Caco-2 (cell line): Measurements from ENCODE around the gene RAB9A. TPM values are rescaled to one million over a fixed set of nuclear protein-coding genes. Genes with fewer than 3 reads are reported as not detected.
A peak's percentile ranks its signal among the peaks of the same experiment; 100 is the strongest.
"Not testable (repeated sequence)": the region's sequence is repeated elsewhere in the genome, so short reads cannot be mapped to it uniquely, and the experiment has no call there.

Source experiments
- BruUV-seq: library from RNA; stranded (reverse); fragments of 400-500 nt; replicated peaks from 2 replicates; lab custom pipeline; 2021; lab: Mats Ljungman, UMichigan
- CTCF ChIA-PET: fragments of 300-600 bp; sonication (Branson Sonifier 250); formaldehyde crosslinking; loops from one replicate; lab custom pipeline; 2022; ENCODE audit warnings: antibody characterized with exemption; lab: Charles Lee
- POLR2A ChIA-PET: fragments of 300-600 bp; sonication (Branson Sonifier 250); formaldehyde crosslinking; loops from one replicate; lab custom pipeline; 2022; ENCODE audit warnings: antibody characterized with exemption; lab: Charles Lee
- DNase-seq, 2 experiments: peaks; one replicate each; pipeline versions ENCODE4 v3.0.0 to v3.0.0-alpha.2; 2020 to 2022
- H3K27me3 ChIP-seq: replicated peaks from 2 replicates; pipeline ENCODE4 v1.6.0; 2011; ENCODE audit warnings: low read length; ENCODE audit not compliant: control insufficient read depth, insufficient read depth
- H3K36me3 ChIP-seq: 2 replicates; pipeline ENCODE4 v1.5.1; 2011; ENCODE audit warnings: low read length; ENCODE audit not compliant: control insufficient read depth, insufficient read depth
- H3K4me1 ChIP-seq: fragments of 250-450 bp; sonication (Bioruptor Pico); 2 replicates; pipeline ENCODE4 v1.5.1; 2020; ENCODE audit warnings: mild to moderate bottlenecking
- H3K4me3 ChIP-seq: 2 replicates; pipeline ENCODE4 v1.5.1; 2011; ENCODE audit warnings: low read depth, mild to moderate bottlenecking, control low read depth, low read length
- H3K9me3 ChIP-seq: fragments of 250-450 bp; sonication (Bioruptor Pico); 2 replicates; pipeline ENCODE4 v1.5.1; 2020; ENCODE audit warnings: mild to moderate bottlenecking, moderate library complexity
- H3K27ac Mint-ChIP-seq: one replicate; pipeline ENCODE4 v1.8.0; 2022; ENCODE audit warnings: mixed read lengths; ENCODE audit not compliant: unreplicated experiment
- H3K27me3 Mint-ChIP-seq: one replicate; pipeline ENCODE4 v1.8.0; 2022; ENCODE audit warnings: mixed read lengths; ENCODE audit not compliant: insufficient read depth, unreplicated experiment
- H3K36me3 Mint-ChIP-seq: one replicate; pipeline ENCODE4 v1.8.0; 2022; ENCODE audit warnings: mild to moderate bottlenecking, mixed read lengths; ENCODE audit not compliant: insufficient read depth, unreplicated experiment
- H3K4me1 Mint-ChIP-seq: one replicate; pipeline ENCODE4 v1.8.0; 2022; ENCODE audit warnings: low read depth, mixed read lengths; ENCODE audit not compliant: unreplicated experiment
- H3K4me3 Mint-ChIP-seq: one replicate; pipeline ENCODE4 v1.8.0; 2022; ENCODE audit warnings: mild to moderate bottlenecking, moderate library complexity, mixed read lengths; ENCODE audit not compliant: unreplicated experiment
- H3K9me3 Mint-ChIP-seq: one replicate; pipeline ENCODE4 v1.8.0; 2022; ENCODE audit warnings: mixed read lengths; ENCODE audit not compliant: unreplicated experiment
- CTCF ChIP-seq, 2 experiments: fragments of 200-600 bp in 1 of 2; IDR thresholded peaks; 1 replicate in 1 of 2; 2 replicates in 1 of 2; pipeline versions ENCODE4 v1.5.1 to v1.8.0; 2011 to 2022; ENCODE audit warnings: antibody characterized with exemption in 1 of 2, control low read depth in 1 of 2, inconsistent platforms in 1 of 2, low read depth in 1 of 2, low read length in 1 of 2, mild to moderate bottlenecking in 1 of 2, moderate library complexity in 1 of 2; ENCODE audit not compliant: insufficient read depth in 1 of 2, severe bottlenecking in 1 of 2, unreplicated experiment in 1 of 2
- intact Hi-C: fragments of 100-400 bp; cut with micrococcal nuclease; formaldehyde crosslinking; loops from one replicate; pipeline ENCODE4 v1.10.0; 2022; ENCODE audit not compliant: unreplicated experiment
- total RNA-seq: library from RNA; stranded (reverse); gene quantifications from 2 replicates; pipeline ENCODE4 v1.2.3, GENCODE V29; 2022

RAB9A gene
- total RNA-seq, 1 experiment from 2014 or later: 22.9 TPM

GRCh38 chrX:13670197-13670596, 18.7 kb upstream of the RAB9A start:
- no peak for TF ChIP-seq CTCF (IDR thresholded peaks at IDR 0.05; ENCODE audit: insufficient read depth in 1 of 2, low read depth in 1 of 2, low read length in 1 of 2, severe bottlenecking in 1 of 2, unreplicated experiment in 1 of 2)
- DNase-seq: no peak
- peak overlapping the region; percentile 55 for H3K4me3 Mint-ChIP-seq
- H3K36me3 Mint-ChIP-seq: peaks cover 7% of the 10 kb centered on the region
- no peak overlapping the region for H3K27ac Mint-ChIP-seq
- H3K27me3 ChIP-seq: no peaks in the 10 kb centered on the region
- BruUV-seq: no TSS peak
- ChIA-PET CTCF (no interaction called here), POLR2A (no interaction called here)
- peaks cover 7% of the 10 kb centered on the region for H3K4me1 Mint-ChIP-seq
- H3K9me3 ChIP-seq: no peaks in the 10 kb centered on the region
- peaks cover 20% of the 10 kb centered on the region for H3K4me1 ChIP-seq
- H3K27me3 Mint-ChIP-seq: no peaks in the 10 kb centered on the region
- H3K9me3 Mint-ChIP-seq: peaks cover 9% of the 10 kb centered on the region
- no peak overlapping the region for H3K4me3 ChIP-seq
- intact Hi-C loops: no loop called here
- H3K36me3 ChIP-seq: no peaks in the 10 kb centered on the region

GRCh38 chrX:13673016-13673415, 15.9 kb upstream of the RAB9A start:
- Mint-ChIP-seq H3K4me3 (no peak overlapping the region), H3K27ac (no peak overlapping the region), H3K4me1 (peaks cover 7% of the 10 kb centered on the region), H3K9me3 (peaks cover 9% of the 10 kb centered on the region), H3K36me3 (peaks cover 7% of the 10 kb centered on the region), H3K27me3 (no peaks in the 10 kb centered on the region)
- ChIA-PET CTCF (no interaction called here), POLR2A (no interaction called here)
- no peak for DNase-seq
- Histone ChIP-seq H3K9me3 (no peaks in the 10 kb centered on the region), H3K4me1 (peaks cover 16% of the 10 kb centered on the region), H3K36me3 (no peaks in the 10 kb centered on the region), H3K27me3 (no peaks in the 10 kb centered on the region), H3K4me3 (no peak overlapping the region)
- BruUV-seq: no TSS peak
- no peak for TF ChIP-seq CTCF (IDR thresholded peaks at IDR 0.05; ENCODE audit: insufficient read depth in 1 of 2, low read depth in 1 of 2, low read length in 1 of 2, severe bottlenecking in 1 of 2, unreplicated experiment in 1 of 2)
- intact Hi-C loops: no loop called here

- no peak overlapping the region for H3K4me3 Mint-ChIP-seq
- DNase-seq: no peak
- no peak for TF ChIP-seq CTCF (IDR thresholded peaks at IDR 0.05; ENCODE audit: insufficient read depth in 1 of 2, low read depth in 1 of 2, low read length in 1 of 2, severe bottlenecking in 1 of 2, unreplicated experiment in 1 of 2)
- H3K4me1 Mint-ChIP-seq: no peaks in the 10 kb centered on the region
- no peaks in the 10 kb centered on the region for H3K36me3 Mint-ChIP-seq
- CTCF ChIA-PET: no interaction called here
- no peaks in the 10 kb centered on the region for H3K36me3 ChIP-seq
- no peak overlapping the region for H3K27ac Mint-ChIP-seq
- no TSS peak for BruUV-seq
- H3K27me3 ChIP-seq: no peaks in the 10 kb centered on the region
- H3K4me3 ChIP-seq: no peak overlapping the region
- intact Hi-C loops: no loop called here
- H3K4me1 ChIP-seq: no peaks in the 10 kb centered on the region
- no peaks in the 10 kb centered on the region for H3K27me3 Mint-ChIP-seq
- no peaks in the 10 kb centered on the region for H3K9me3 ChIP-seq
- H3K9me3 Mint-ChIP-seq: no peaks in the 10 kb centered on the region
- POLR2A ChIA-PET: no interaction called here
These were observed 12.0 kb upstream of the RAB9A start for GRCh38 chrX:13676885-13677284.

GRCh38 chrX:13679700-13680099, 9.2 kb upstream of the RAB9A start:
- H3K9me3 Mint-ChIP-seq, POLR2A ChIA-PET, H3K4me3 ChIP-seq, H3K27ac Mint-ChIP-seq, H3K27me3 ChIP-seq, H3K27me3 Mint-ChIP-seq, H3K36me3 ChIP-seq, CTCF ChIA-PET, intact Hi-C loops, H3K4me1 Mint-ChIP-seq, DNase-seq, H3K36me3 Mint-ChIP-seq, H3K9me3 ChIP-seq, BruUV-seq, H3K4me1 ChIP-seq, H3K4me3 Mint-ChIP-seq: not testable (repeated sequence)
